Fibroblast of skin of scalp (primary cell): ENCODE measurements around the gene CERS6.
"Not testable (repeated sequence)": the region's sequence is repeated elsewhere in the genome, so short reads cannot be mapped to it uniquely, and the experiment has no call there.

Experiments used
- DNase-seq: peaks from one replicate; pipeline ENCODE4 v3.0.0-alpha.2; 2013

The CERS6 gene

DNA sequence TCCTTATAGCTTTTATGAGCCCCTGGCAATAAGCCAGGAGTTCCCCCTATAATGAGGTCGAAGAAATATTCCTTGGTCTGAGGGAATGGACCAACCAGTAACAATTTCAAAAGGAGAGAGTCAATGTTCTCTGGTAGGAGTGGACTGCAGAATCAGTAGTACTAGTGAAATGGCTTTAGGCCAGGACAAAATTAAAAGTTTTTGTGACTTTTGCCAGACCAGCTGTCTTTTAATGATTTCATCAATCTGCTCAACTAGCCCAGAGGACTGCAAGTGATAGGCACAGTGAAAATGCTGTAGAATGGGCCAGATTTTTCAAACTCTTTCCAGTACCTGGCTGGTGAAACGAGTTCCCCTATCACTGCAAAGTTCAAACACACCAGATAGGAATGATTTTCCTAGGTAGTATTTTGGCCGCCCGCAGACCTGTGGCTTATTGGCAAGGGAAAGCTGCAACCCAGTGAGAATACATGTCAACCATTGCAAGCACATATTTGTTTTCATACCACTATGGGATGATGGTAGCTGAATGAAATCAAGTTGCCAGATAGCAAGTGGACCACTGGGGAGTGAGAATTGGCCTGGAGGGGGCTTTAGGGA, 45.5 kb downstream of the CERS6 start:
- no peak for DNase-seq

DNA sequence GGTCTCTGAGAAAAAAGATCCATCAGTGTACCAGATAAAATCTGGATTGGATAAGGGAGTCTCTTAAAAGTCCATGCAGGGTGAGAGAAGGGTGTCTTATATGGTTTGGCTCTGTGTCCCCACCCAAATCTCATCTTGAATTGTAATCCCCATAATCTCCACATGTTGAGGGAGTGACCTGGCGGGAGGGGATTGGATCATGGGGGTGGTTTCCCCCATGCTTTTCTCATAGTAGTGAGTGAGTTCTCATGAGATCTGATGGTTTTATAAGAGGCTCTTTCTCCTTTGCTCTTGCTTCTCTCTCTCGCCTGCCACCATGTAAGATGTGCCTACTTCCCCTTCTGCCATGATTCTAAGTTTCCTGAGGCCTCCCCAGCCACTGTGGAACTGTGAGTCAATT, 46.8 kb downstream of the CERS6 start:
- not testable (repeated sequence) for DNase-seq

DNA sequence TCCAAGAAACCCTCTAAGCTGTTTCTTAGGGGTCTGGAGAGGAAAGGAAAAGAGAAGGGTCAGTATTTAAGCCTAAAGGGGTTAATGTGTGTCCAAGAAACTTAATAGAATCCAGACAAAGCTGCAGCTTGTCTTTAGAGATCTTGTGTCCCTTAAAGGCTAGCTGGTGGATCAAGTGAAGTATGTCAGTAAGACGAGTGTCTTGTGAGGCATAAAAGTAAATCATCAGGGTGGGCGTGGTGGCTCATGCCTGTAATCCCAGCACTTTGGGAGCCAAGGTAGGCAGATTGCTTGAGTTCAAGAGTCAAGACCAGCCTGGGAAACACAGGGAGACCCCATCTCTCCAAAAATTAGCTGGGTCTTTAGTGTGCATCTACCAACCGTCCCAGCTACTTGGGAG, 47.8 kb downstream of the CERS6 start:
- no peak for DNase-seq

DNA sequence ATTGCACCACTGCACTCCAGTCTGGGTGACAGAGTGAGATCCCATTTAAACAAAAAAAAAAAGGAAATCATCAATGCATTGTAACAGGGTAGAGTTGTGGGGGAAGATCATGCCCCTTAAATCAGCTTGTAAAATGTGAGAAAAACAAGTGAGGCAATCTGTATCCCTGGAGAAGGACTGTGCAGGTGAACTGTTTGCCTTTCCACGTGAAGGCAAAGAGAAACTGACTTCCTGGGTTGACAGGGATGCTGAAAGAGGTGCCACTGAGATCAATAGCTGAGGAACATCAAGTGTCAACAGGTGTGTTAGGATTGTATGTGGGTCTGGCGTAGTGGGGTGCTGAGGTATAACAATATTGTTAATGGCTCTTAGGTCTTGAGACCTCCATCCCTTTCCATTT, 48.3 kb downstream of the CERS6 start:
- DNase-seq, result no peak

DNA sequence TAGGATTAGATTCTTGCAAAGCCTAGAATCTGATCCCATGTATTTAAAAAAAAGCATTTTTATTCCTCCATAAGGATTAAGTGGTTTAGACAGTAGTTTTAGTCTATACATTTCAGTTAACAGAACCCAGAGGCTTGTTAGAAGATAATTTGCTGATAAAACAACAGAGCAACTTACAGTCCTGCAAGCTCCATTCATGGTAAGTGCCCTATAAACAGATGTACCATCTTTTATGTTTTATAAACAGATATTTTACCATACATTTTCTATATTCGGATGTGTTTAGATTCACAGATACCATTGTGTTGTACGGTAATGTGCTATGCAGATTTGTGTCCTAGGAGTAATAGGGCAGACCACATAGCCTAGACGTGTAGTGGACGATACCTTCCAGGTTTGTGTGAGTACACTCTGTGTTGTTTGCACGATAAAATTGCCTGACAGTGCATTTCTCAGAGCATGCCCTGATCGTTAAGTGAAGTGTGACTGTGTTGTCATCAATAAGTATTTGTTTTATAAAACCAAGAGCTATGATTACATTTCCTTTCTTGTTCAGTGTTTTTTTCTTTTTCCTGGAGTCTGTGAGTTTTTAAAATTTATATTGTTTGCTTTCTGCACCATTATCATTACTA, 54.2 kb downstream of the CERS6 start:
- no peak for DNase-seq

DNA sequence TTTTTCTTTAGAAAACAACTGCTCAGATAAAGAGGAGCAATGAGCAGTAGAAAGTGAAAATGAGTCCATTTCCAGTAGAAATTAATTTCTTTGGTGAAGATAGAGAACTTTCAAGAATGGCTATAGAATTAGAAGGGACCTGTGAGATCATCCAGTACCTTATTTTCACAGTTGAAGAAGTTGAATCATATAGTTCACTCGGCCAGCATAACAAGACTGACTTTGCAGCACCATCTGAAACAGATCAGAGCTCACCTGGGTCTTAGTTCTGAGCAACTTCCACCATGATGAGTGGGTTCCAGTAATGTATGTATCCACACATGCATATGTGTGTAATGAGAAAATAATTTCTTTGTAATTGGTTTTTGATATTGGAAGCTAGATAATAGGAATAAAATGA, 58.6 kb downstream of the CERS6 start:
- DNase-seq, result no peak

DNA sequence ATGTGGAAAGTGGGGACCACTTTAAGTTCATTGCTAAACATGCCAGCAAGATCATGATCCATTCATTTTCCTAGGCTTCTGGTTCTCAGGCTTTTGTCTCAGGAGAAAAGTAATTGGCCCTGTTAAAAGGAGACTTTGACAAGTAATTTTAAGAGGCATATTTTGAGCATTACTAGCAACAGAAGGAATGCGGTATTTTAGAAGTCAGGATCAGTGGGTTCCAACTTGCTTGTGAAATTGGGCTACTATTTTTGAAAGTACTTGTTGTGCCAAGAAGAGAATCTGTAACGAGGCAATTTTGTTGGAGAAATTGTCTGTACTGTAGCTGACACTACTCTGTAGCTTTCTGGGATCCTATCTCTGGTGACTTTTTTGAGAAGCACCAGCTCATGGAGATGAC, 59.4 kb downstream of the CERS6 start:
- peak; percentile 89 for DNase-seq

DNA sequence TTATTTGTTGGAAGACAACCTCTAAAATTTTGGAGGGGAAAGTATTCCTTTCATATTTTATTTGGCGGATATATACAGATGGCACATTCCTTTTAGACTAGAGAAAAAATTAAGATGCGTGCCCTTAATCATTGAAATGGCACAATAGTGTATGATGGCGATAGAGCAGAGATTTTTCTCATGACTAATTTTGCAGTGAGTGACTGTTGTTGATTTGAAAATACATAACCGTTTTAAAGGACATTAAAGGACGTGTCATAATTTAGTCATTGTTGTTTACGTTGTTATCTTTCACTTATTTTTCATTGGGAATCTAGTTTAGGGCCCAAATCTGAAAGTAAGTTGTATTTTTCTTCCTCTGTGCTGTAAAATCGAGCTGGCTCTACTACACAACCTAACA, 61.7 kb downstream of the CERS6 start:
- peak; percentile 15 for DNase-seq

DNA sequence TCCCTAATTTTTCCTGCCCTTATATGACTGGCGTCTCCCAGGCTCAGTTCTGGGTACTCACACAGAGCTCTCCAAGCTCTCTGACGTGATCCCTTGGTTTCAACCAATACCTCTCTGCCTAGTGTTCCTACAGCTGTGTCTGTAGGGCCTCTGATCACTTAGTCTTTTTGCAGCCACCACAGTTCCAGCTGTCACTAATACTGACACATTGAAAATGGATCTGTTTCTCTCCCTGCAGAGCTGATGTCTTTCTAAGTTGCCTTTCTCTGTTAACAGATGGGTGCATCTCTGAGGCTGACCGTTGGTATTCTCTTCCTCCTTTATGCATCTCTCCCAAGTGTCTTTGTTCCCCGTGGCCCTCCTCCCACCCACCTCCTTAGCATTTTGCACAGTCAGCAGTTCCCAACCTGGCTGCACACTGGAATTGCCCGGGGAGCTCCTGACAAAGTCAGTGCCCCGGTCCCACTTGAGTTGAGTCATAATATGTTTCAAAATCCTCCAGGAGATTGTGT, 62.5 kb downstream of the CERS6 start:
- DNase-seq, result peak; percentile 56

DNA sequence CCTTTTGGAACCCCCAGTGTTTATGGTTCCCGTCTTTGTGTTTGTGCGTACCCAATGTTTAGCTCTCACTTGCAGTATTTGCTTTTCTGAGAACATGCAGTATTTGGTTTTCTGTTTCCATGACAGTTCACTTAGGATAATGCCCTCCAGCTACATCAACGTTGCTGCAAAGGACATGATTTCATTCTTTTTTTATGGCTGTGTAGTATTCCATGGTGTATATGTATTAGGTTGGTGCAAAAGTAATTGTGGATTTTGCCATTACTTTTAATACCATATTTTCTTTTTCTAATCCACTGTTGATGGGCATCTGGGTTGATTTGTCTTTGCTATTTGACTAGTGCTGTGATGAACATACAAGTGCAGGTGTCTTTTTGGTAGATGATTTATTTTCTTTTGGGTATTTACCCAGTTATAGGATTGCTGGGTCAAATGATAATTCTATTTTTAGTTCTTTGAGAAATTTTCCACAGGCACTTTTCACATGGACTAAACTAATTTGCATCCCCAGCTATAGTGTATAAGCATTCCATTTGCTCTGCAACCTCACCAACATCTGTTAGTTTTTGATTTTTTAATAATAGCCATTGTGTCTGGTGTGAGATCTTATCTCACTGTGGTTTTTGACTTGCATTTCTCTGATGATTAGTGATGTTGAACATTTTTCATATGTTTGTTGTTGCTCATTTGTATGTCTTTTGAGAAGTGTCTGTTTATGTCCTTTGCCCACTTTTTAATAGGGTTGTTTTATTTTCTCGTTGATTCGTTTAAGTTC, 63.6 kb downstream of the CERS6 start:
- no peak for DNase-seq

DNA sequence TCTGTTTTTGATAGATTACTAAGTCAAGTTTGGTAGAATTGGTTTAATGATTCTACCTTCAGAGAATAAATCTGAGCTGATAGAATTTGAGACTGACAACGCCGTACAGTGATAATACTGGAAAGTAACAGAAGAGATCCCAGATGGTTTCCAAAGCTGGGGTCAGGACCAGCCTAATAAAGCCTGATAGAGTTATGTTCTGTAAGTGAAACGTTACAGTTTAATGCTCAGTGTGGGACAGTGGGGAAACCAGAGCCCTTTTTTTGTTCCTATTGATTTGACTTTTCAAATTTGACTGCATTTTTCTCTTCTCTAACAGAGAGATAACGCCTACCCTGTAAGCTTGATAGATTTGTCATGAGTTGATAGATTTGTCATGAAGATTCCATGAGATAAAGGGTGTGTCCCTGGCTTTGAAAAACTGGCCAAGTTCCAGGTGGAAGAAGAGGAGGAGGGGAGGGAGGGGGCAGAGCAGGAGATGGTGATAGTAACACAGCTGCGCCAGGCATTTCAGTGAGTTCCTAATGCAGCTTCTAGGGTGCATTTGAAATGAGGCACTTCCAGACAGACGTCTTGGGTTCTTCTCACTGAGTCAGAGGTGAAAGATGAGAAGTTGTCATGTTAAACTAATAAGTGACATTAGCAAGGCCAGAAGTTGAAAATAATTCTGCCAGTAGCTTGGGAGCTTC, 65.1 kb downstream of the CERS6 start:
- DNase-seq, result peak; percentile 22

DNA sequence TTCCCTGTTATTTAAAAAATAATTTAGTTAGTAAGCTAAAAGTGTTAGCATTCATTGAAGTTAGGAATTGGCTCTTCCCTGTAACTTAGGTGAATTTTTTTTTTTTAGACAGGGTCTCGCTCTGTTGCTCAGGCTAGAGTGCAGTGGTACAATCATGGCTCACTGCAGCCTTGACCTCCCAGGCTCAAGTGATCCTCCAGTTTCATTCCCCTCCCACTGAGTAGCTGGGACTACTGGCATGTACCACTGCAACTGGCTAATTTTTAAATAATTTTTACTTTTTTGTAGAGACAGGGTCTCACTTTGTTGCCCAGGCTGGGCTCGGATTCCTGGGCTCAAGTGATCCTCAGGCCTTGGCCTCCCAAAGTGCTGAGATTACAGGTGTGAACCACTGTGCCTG, 66.4 kb downstream of the CERS6 start:
- no peak for DNase-seq

DNA sequence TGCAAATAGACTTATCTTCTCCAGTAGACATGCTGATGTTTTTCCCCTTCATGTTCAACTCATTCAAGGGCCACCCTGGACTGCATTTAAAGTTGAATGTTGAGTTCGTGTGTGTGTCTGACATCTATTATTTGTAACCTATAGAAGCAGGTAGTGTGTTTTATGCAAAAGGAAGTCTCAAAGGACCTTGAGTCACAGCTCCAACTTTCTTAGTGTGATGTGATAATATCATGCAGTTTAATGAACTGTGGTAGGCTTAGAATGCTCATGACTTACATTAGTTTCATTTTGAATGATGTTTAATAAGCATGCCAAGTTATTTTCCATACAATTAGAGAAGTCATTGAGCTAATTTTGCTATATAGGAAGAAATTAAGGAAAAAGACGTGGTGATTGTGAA, 67.9 kb downstream of the CERS6 start:
- no peak for DNase-seq

DNA sequence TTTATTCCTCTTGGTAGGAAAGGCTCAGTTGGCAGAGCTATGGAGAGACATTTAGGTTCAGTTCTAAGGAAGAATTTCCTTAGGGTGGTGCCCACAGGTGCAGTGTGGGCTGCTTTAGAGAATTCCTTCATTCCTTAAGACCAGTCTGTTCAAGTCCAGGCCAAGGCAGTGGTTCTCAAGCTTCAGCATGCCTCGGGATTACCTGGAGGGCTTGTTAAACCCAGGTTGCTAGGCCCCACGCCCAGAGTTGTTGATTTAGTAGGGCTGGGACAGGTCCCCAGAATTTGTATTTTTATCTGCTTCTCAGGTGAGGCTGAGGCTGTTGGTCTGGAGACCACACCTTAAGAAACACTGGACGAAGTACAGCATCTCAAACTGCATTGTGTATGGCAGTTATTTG, 68.9 kb downstream of the CERS6 start:
- DNase-seq, result no peak

DNA sequence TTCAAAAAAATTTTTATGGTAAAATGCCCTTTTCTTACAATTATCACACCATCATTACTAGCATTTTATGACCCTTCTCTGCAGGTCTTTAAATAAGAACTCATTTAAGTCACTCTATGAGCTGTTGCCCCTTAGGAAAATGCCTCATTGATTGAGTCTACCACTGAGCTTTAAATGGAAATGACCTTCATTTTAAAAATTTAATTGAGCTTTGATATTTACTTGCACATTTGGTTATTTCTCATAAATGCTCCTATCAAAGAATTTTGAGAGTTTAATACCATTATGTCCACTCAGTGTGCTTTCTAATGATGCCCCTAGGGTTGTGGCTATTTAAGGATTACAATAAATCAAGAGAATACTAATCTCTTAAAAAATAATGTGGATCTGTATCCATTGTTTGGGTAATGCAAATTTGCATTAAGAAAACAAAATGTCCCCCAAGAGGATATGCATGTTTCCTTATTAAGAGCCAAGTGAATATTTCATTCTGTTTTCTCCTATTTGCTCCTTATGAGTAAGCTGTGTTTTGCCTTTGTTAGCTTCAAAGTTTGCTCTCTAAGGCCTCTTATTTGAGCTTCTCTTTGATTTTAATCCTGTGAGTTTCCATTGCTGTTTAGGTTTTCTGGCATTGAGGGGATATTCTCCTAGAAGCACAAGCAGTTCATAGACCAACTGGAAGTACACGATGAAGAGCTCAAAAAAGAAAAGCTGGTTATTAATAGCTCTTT, 69.8 kb downstream of the CERS6 start:
- no peak for DNase-seq

DNA sequence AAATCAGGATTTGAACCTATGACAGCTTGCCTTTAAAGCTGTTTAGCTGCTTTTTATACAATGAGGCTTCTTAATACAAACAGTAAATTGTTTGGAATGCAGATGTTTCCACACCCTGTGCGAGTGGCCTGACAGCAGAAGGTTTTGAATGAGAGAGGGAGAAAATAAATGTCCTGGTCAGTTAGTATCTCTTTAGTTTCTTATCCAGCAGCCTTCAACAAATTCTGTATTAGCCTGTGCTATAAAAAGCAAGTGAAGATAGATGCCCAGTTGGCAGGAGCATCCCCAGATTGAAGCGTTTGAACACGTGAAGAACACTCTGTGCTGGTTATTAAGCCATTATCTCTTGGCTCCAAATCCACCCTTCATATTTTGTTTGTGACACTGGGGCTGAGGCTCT, 70.6 kb downstream of the CERS6 start:
- DNase-seq, result no peak

DNA sequence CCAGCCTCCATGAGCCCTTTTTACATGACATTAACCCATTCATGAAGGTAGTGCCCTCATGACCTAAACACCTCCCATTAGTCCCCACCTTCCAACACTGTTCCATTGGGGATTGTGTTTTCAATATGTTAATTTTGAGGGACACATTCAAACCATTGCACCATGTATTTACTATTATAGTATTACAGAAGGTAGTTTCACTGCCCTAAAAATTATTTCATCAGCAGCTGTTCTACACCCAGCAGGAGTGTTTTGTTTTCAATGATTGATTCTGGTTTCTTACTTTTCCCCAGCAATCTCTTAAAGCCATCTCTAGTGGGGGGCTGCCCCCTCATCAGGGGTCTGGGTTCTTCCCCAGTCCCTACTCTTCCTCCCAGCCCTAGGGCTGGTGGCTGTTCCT, 71.9 kb downstream of the CERS6 start:
- peak; percentile 26 for DNase-seq

DNA sequence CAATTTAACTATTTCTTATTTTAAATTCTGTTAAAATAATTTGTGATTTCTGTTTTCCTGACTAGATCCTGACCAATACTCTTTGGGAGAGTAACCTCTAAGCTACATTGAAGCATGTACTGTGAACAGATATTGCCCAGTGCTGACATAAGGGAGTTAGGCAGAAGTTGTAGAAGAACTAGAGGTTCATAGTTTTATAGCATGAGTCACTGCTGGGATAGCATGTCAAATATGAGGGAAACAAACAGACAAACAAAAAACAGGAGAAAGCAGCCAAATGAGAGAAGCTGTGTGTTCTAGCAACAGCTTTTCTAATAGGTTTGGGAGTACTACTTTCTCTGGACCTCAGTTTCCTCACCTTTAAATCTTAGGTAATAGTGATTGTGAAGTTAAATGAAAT, 72.4 kb downstream of the CERS6 start:
- DNase-seq, result peak; percentile 48

DNA sequence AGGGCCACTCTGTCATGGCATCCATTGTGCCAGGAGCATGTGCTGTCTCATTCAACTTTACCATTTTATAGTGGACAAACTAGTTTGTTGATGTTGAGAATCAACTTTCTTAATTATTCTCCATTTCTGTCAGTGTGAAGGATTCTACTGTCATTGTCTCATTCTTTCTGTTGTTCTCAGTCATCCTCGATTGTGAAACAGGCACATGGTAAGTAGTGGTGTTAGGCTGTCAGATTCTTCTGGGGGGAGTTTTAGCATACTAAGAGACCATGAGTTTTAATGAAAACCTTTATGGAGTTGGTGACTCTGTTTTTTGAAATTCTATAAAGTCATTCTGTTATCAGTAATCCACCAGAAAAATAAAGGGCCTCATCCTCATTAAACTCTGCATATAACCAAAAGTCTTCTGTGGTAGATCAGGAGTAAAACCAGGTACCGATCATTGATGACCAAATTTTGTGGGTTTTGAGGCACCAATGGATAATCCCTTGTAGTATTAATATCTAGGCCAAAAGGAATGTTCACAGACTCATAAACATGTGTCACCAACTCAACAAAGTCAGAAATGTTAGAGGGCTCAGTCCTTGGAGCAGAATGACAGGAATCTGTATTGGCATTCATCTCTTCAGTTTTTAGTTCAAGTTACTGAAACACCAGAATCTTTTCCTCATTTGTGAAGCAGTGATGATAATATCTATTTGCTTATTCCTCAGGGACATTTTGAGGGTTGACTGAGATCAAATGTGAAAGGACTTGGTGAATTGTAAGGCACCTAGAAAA, 73.2 kb downstream of the CERS6 start:
- DNase-seq, result peak; percentile 54

DNA sequence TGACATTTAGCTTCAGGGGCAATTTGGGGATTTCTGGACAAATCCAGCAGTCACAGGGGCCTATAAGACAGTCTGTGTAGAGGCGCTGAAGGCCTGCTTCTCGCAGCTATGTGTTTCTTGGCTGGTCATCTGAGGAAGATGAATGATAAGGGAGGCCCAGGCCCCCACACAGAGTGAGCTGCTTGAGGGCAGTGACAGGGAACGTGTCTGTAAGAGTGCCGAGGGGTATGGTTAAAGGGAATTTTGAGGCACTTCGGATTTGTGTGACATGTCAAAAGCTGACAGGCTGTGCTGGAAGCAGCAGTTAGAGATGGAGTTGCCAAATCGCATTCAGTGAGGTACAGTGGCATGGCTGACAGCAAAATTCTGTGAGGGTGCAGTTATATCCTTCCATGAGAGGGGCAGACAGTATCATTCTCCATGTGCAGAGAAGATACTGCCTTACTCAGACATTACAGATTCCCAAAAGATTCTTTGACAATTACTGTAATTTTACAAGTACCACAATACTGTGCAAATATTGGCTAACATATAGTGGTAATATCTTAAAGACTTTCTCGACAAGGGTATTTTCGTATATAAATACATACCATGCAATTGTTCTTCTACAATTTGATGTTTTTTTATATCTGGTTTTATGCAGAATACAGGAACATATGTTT, 74.0 kb downstream of the CERS6 start:
- peak; percentile 34 for DNase-seq

DNA sequence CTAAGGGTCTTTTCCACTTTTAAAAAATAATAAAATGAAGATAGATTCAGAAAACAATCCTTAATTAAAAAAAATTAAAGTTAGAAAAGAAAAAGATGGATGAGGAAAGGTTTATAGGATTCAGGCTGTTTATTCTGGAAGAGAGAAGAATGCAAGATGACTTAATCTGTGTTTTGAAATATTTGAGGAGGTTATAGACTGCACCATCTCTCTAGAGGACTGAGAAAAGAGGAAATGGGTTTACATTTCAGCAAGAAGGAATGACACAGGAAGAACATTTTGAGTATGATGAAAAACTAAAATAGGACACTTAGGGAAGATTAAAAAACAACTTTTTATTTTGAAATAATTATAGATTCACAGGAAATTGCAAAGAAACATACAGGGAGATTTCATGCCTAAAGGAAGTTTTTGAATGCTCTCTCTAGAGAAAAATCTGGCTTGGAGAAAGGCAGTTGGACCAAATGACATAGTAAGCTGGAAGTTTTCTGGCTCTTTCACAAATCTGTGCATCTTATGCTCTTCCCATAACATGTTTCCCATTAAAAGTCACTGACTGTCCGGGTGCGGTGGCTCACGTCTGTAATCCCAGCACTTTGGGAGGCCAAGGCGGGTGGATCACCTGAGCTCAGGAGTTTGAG, 75.0 kb downstream of the CERS6 start:
- DNase-seq, result peak; percentile 78
